IMR-90 (cell line): Measurements from ENCODE around the gene KCTD11. TPM values are rescaled to one million over a fixed set of nuclear protein-coding genes. Genes with fewer than 3 reads are reported as not detected.

Experiments
- ATAC-seq: fragments of 200-7000 bp; cut with Tn5 transposase; 2 replicates; pipeline ENCODE4 v1.9.1; 2020; ENCODE audit warnings: low read depth, mild to moderate bottlenecking, moderate library complexity
- BruUV-seq: library from RNA; stranded (reverse); fragments of 400-500 nt; replicated peaks from 2 replicates; lab custom pipeline; 2021; lab: Mats Ljungman, UMichigan
- CTCF ChIA-PET: fragments of 300-600 bp; formaldehyde crosslinking; extraction: SDS; loops from one replicate; lab custom pipeline; 2021; ENCODE audit warnings: antibody characterized with exemption; lab: Yijun Ruan, JAX
- POLR2A ChIA-PET: fragments of 300-600 bp; sonication (Branson Sonifier 250); formaldehyde crosslinking; loops from one replicate; lab custom pipeline; 2022; ENCODE audit warnings: antibody characterized with exemption; ENCODE audit not compliant: unreplicated experiment; lab: Charles Lee
- DNase-seq: peaks from one replicate; pipeline ENCODE4 v3.0.0; 2013
- H2AFZ ChIP-seq: replicated peaks from 2 replicates; pipeline ENCODE3; 2013; ENCODE audit warnings: low read length, mild to moderate bottlenecking; ENCODE audit not compliant: poor library complexity
- H2AK5ac ChIP-seq: 2 replicates; pipeline ENCODE4 v1.6.1; 2013; ENCODE audit warnings: low read depth, low read length, inconsistent platforms
- H2AK9ac ChIP-seq: replicated peaks from 2 replicates; pipeline ENCODE3; 2013; ENCODE audit warnings: mild to moderate bottlenecking, low read depth, low read length, moderate library complexity; ENCODE audit not compliant: poor library complexity
- H2BK120ac ChIP-seq: 2 replicates; pipeline ENCODE4 v1.6.1; 2013; ENCODE audit warnings: low read depth, low read length, inconsistent platforms
- H2BK15ac ChIP-seq: 3 replicates; pipeline ENCODE4 v1.6.1; 2013; ENCODE audit warnings: low read depth, low read length, inconsistent platforms
- H2BK20ac ChIP-seq: 2 replicates; pipeline ENCODE4 v1.6.1; 2013; ENCODE audit warnings: low read depth, mild to moderate bottlenecking, inconsistent platforms, low read length, moderate library complexity
- H2BK5ac ChIP-seq: 2 replicates; pipeline ENCODE4 v1.6.1; 2013; ENCODE audit warnings: mild to moderate bottlenecking, low read depth, low read length, inconsistent platforms; ENCODE audit not compliant: poor library complexity, severe bottlenecking
- H3K14ac ChIP-seq: replicated peaks from 2 replicates; pipeline ENCODE4 v1.6.1; 2013; ENCODE audit warnings: low read depth, low read length, inconsistent platforms
- H3K18ac ChIP-seq: 2 replicates; pipeline ENCODE4 v1.6.1; 2013; ENCODE audit warnings: low read depth, low read length, control low read depth
- H3K23ac ChIP-seq: 2 replicates; pipeline ENCODE4 v1.6.1; 2013; ENCODE audit warnings: low read depth, low read length, inconsistent platforms
- H3K27ac ChIP-seq: 2 replicates; pipeline ENCODE4 v1.5.1; 2013; ENCODE audit warnings: mild to moderate bottlenecking, control low read depth, low read length; ENCODE audit not compliant: insufficient read depth
- H3K27me3 ChIP-seq: 2 replicates; pipeline ENCODE4 v1.6.1; 2013; ENCODE audit warnings: low read length; ENCODE audit not compliant: control insufficient read depth, insufficient read depth
- H3K36me3 ChIP-seq: 2 replicates; pipeline ENCODE4 v1.6.1; 2013; ENCODE audit warnings: low read length, mixed read lengths; ENCODE audit not compliant: control insufficient read depth, insufficient read depth
- H3K4ac ChIP-seq: 2 replicates; pipeline ENCODE4 v1.6.1; 2013; ENCODE audit warnings: low read depth, low read length, inconsistent platforms
- H3K4me1 ChIP-seq: 2 replicates; pipeline ENCODE4 v1.6.1; 2013; ENCODE audit warnings: low read length, mixed read lengths; ENCODE audit not compliant: control insufficient read depth, insufficient read depth
- H3K4me2 ChIP-seq: 2 replicates; pipeline ENCODE4 v1.6.1; 2013; ENCODE audit warnings: low read depth, mild to moderate bottlenecking, control low read depth, low read length, moderate library complexity
- H3K4me3 ChIP-seq: 2 replicates; pipeline ENCODE4 v1.5.1; 2013; ENCODE audit warnings: low read depth, mild to moderate bottlenecking, control low read depth, low read length, moderate library complexity; ENCODE audit not compliant: insufficient read depth
- H3K56ac ChIP-seq: 2 replicates; pipeline ENCODE4 v1.6.1; 2013; ENCODE audit warnings: low read length, inconsistent platforms; ENCODE audit not compliant: insufficient read depth; ENCODE audit errors: extremely low read depth
- H3K79me1 ChIP-seq, 2 experiments: 2 replicates each; pipeline ENCODE4 v1.6.1; 2013; ENCODE audit warnings: low read length in 2 of 2, inconsistent platforms in 1 of 2, low read depth in 1 of 2
- H3K9ac ChIP-seq: 2 replicates; pipeline ENCODE4 v1.6.1; 2013; ENCODE audit warnings: low read depth, low read length, control low read depth
- H3K9me1 ChIP-seq: 2 replicates; pipeline ENCODE4 v1.6.1; 2013; ENCODE audit warnings: low read length, inconsistent platforms; ENCODE audit not compliant: insufficient read depth
- H3K9me3 ChIP-seq: 2 replicates; pipeline ENCODE4 v1.6.1; 2013; ENCODE audit warnings: low read length; ENCODE audit not compliant: control insufficient read depth, insufficient read depth
- H4K20me1 ChIP-seq: 2 replicates; pipeline ENCODE4 v1.6.1; 2013; ENCODE audit warnings: low read length, inconsistent platforms; ENCODE audit not compliant: insufficient read depth
- H4K5ac ChIP-seq: 2 replicates; pipeline ENCODE4 v1.6.1; 2013; ENCODE audit warnings: mild to moderate bottlenecking, low read depth, low read length, control low read depth
- H4K8ac ChIP-seq, 2 experiments: 2 replicates each; pipeline ENCODE4 v1.6.1; 2013; ENCODE audit warnings: low read depth in 2 of 2, low read length in 2 of 2, control low read depth in 1 of 2, inconsistent platforms in 1 of 2
- H4K91ac ChIP-seq: 2 replicates; pipeline ENCODE4 v1.6.1; 2013; ENCODE audit warnings: low read depth, low read length, inconsistent platforms; ENCODE audit not compliant: insufficient read depth
- CTCF ChIP-seq: conservative IDR thresholded peaks from 2 replicates; pipeline ENCODE4 v1.5.1; 2012; ENCODE audit warnings: mild to moderate bottlenecking, low read depth, low read length, improper control_type of control experiment
- MAZ ChIP-seq: IDR thresholded peaks from 2 replicates; pipeline ENCODE4 v1.6.1; 2012; ENCODE audit warnings: low read depth, mild to moderate bottlenecking, low read length, improper control_type of control experiment, moderate library complexity, borderline replicate concordance
- MXI1 ChIP-seq: IDR thresholded peaks from 2 replicates; pipeline ENCODE4 v1.6.1; 2012; ENCODE audit warnings: low read depth, mild to moderate bottlenecking, low read length, moderate library complexity, borderline replicate concordance
- NFE2L2 ChIP-seq: fragments of 150-350 bp; IDR thresholded peaks from 2 replicates; pipeline ENCODE4 v1.6.1; 2016; ENCODE audit warnings: low read depth, mild to moderate bottlenecking, low read length
- WGBS, 2 experiments: methylation state at CpG; one replicate each; pipeline versions ENCODE4 v1.1.5 to v1.1.7; 2013; ENCODE audit warnings: missing lambda C conversion rate in 2 of 2; ENCODE audit not compliant: insufficient read length in 1 of 2; ENCODE audit errors: extremely low coverage in 2 of 2; 5-methylcytosine and 5-hydroxymethylcytosine counted together
- dilution Hi-C: fragments of 300-500 bp; cut with HindIII; formaldehyde crosslinking; loops from one replicate; pipeline ENCODE4 v1.14.3; 2018; ENCODE audit warnings: low sequenced_read_pairs; ENCODE audit not compliant: unreplicated experiment
- in situ Hi-C: fragments of 300-500 bp; cut with MboI; formaldehyde crosslinking; loops from 3 replicates; pipeline ENCODE4 v1.14.3; 2019; ENCODE audit warnings: low sequenced_read_pairs, inconsistent platforms, mixed read lengths
- intact Hi-C: fragments of 100-400 bp; cut with micrococcal nuclease; formaldehyde crosslinking; loops from 2 replicates; pipeline ENCODE4 v1.10.0; 2022
- polyA plus RNA-seq, 3 experiments: library from polyadenylated mRNA; depleted of rRNA; stranded (reverse); fragments of >200 nt; gene quantifications; 2 replicates each; pipeline ENCODE4 v1.2.3, GENCODE V29; 2012; ENCODE audit warnings: low replicate concordance in 1 of 3
- total RNA-seq: library from RNA; depleted of rRNA; stranded (reverse); fragments of >200 nt; gene quantifications from 2 replicates; pipeline ENCODE4 v1.2.3, GENCODE V29; 2012

KCTD11 gene
- total and polyA plus RNA-seq, 2 of the 4 experiments (the other 2 are of a cell fraction), result 10.8 to 16.4 TPM

- Histone ChIP-seq H3K27ac (peak overlapping the region; percentile 75), H3K9ac (peak overlapping the region; percentile 84), H2BK15ac (no peak overlapping the region), H4K91ac (peak overlapping the region; percentile 71), H2AFZ (peak overlapping the region; percentile 100), H3K36me3 (no peaks in the 10 kb centered on the region), H3K23ac (peak overlapping the region; percentile 91), H3K56ac (peak overlapping the region; percentile 64; the same call in 1 of the 2 replicates), H4K20me1 (peaks cover 7% of the 10 kb centered on the region), H3K79me1 (peaks cover 11 to 51% of the 10 kb centered on the region in 2 experiments), H2AK9ac (peak overlapping the region; percentile 97), H2AK5ac (peak overlapping the region; percentile 82), H3K27me3 (no peaks in the 10 kb centered on the region), H3K4ac (peak overlapping the region; percentile 86), H3K4me3 (peak overlapping the region; percentile 64), H2BK20ac (no peak overlapping the region), H3K18ac (0 out of 2 replicates have a peak overlapping the region, but pooled peaks have one; percentile 45), H3K9me1 (no peaks in the 10 kb centered on the region), H3K9me3 (no peaks in the 10 kb centered on the region), H3K4me1 (peaks cover 9% of the 10 kb centered on the region), H3K14ac (peak overlapping the region; percentile 94), H2BK120ac (peak overlapping the region; percentile 55; the same call in 1 of the 2 replicates), H3K4me2 (peak overlapping the region; percentile 95), H4K5ac (peak overlapping the region; percentile 50; the same call in 1 of the 2 replicates), H2BK5ac (peak overlapping the region; percentile 61), H4K8ac (peak overlapping the region; percentile 63 to 89)
- dilution Hi-C loops, result no loop called here
- ATAC-seq (no peak), DNase-seq (no peak)
- intact Hi-C loops, result no loop called here
- CTCF ChIA-PET, result interaction anchor here (0.8 kb wide), 1 partner anchor 33 kb away, joined by 4 read pairs; the partner anchor contains the start of gene TMEM102
- POLR2A ChIA-PET, result interaction anchor here (0.6 to 1.7 kb wide), 4 partner anchors 9 to 198 kb away, joined by 3 to 6 read pairs (median 4); partner anchors contain the start of gene PLSCR3
- WGBS, 2 experiments, result 43% methylated on average over 1 of the region's 16 CpGs; no CpG with 5 or more reads in 1 of the 2 experiments
- in situ Hi-C loops, result no loop called here
- TF ChIP-seq NFE2L2, result no peak
- no peak for TF ChIP-seq CTCF
- no peak for TF ChIP-seq MAZ
- no peak for TF ChIP-seq MXI1
- TSS peak; percentile 84 for BruUV-seq
Measured at GRCh38 chr17:7403043-7403726, 51.2 kb downstream of the KCTD11 start.
